ENCODE data around the gene ADAMTS18. TPM values are rescaled to one million over a fixed set of nuclear protein-coding genes. Genes with fewer than 3 reads are reported as not detected.

The ADAMTS18 gene
- total and polyA plus RNA-seq, 2 of the 8 experiments (the other 6 are each of a cell fraction or from before 2014, with no cell fraction given), result 0.05 to 0.19 TPM

DNA sequence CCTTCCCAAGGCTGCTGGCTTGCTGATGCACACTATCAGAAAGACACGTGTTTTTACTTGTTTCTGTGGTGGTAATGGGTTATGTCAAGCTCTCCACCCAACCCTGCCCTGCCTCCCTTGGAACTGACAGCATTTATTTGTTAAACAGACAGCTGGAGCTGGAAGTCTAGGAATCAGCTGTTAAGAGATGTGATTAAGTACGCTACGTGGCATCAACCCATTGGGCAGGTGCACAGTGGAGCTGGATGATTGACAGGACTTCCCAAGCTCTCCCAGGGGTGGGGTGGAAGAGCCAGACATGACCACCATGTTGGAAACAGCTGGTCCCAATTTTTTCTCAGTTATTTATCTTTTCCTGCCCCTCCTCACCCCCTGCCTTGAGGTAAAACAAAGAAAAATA is 49.4 kb downstream of the ADAMTS18 start:
- H3K79me1 ChIP-seq (ENCODE audit: low read depth, low read length), result no peaks in the 10 kb centered on the region
- no peak overlapping the region for H3K14ac ChIP-seq (ENCODE audit: insufficient read length)
- 85% methylated on average over 3 of the region's 3 CpGs; no CpG with 5 or more reads in 1 of the 2 experiments for WGBS, 2 experiments (ENCODE audit: extremely low coverage in 1 of 2, insufficient coverage in 1 of 2, insufficient read length in 1 of 2, insufficient replicate concordance in 2 of 2, low coverage in 1 of 2, low lambda C conversion rate in 2 of 2, missing lambda C conversion rate in 1 of 2)
- no peak overlapping the region for H2AFZ ChIP-seq (ENCODE audit: low read length)
- no peaks in the 10 kb centered on the region for H3K27me3 ChIP-seq (replicated peaks in 1 of 4; ENCODE audit: control insufficient read depth in 3 of 4, extremely low read depth in 1 of 4, insufficient read depth in 3 of 4, low read length in 3 of 4)
- DNase-seq (ENCODE audit: low read depth in 1 of 2, low spot score in 2 of 2), result no peak
- no peak for FAIRE-seq
- no peak overlapping the region for H3K56ac ChIP-seq (replicated peaks; ENCODE audit: insufficient read length, low read depth, low read length)
- no peaks in the 10 kb centered on the region for H3K36me3 ChIP-seq (ENCODE audit: control insufficient read depth in 2 of 4, insufficient read depth in 4 of 4, low read length in 3 of 4)
- H4K91ac ChIP-seq (replicated peaks; ENCODE audit: insufficient read length, low read length), result no peak overlapping the region
- H4K8ac ChIP-seq (ENCODE audit: extremely low read depth, insufficient read depth, low read length), result no peak overlapping the region
- H3K4me2 ChIP-seq (ENCODE audit: insufficient read depth in 1 of 2, low read depth in 2 of 2, low read length in 2 of 2), result no peak overlapping the region
- H4K20me1 ChIP-seq (replicated peaks in 1 of 2; ENCODE audit: control insufficient read depth in 1 of 2, insufficient read depth in 2 of 2, low read length in 2 of 2), result no peaks in the 10 kb centered on the region
- no peak overlapping the region for H3K4me3 ChIP-seq (ENCODE audit: extremely low read depth in 1 of 4, insufficient read depth in 2 of 4, low read depth in 3 of 4, low read length in 4 of 4)
- no peaks in the 10 kb centered on the region for H3K23me2 ChIP-seq (ENCODE audit: low read depth, low read length)
- H3K23ac ChIP-seq (ENCODE audit: insufficient read length), result no peak overlapping the region
- H3K27ac ChIP-seq (ENCODE audit: low read depth, low read length), result no peak overlapping the region
- CTCF ChIA-PET (ENCODE audit: partially characterized antibody), result interaction anchor here (1.7 to 2.3 kb wide), 3 partner anchors 9 to 213 kb away, joined by 4 to 7 read pairs (median 4); no protein-coding TSS in a partner anchor
- H2BK120ac ChIP-seq (replicated peaks; ENCODE audit: low read depth, low read length), result no peak overlapping the region
- no peak overlapping the region for H4K5ac ChIP-seq (ENCODE audit: insufficient read length, low read depth, low read length)
- H2BK12ac ChIP-seq (ENCODE audit: low read depth, low read length), result no peak overlapping the region
- H3K9me3 ChIP-seq (ENCODE audit: insufficient read depth in 2 of 2, low read depth in 1 of 2, low read length in 1 of 2), result no peaks in the 10 kb centered on the region
- H3K18ac ChIP-seq (ENCODE audit: extremely low read depth, low read length), result no peak overlapping the region
- no peak overlapping the region for H3K4ac ChIP-seq (replicated peaks; ENCODE audit: insufficient read length, low read depth, low read length)
- H2BK20ac ChIP-seq (ENCODE audit: low read length), result no peak overlapping the region
- POLR2A ChIA-PET (ENCODE audit: partially characterized antibody), result no interaction called here
- no peak overlapping the region for H2BK15ac ChIP-seq (ENCODE audit: low read length)
- no peak overlapping the region for H2AK5ac ChIP-seq (ENCODE audit: low read depth, low read length)
- no peak overlapping the region for H3K9ac ChIP-seq (replicated peaks in 1 of 4; ENCODE audit: extremely low read depth in 1 of 4, low read depth in 3 of 4, low read length in 3 of 4)
- no peak overlapping the region for H2BK5ac ChIP-seq (ENCODE audit: low read depth, low read length)
- H3K79me2 ChIP-seq (ENCODE audit: control insufficient read depth in 1 of 2, insufficient read depth in 2 of 2, low read length in 2 of 2), result no peaks in the 10 kb centered on the region
- H3K4me1 ChIP-seq (replicated peaks in 1 of 4; ENCODE audit: control insufficient read depth in 3 of 4, insufficient read depth in 4 of 4, low read length in 3 of 4), result peaks cover 2 to 12% (median 2%) of the 10 kb centered on the region in 4 experiments; a peak in 4 of 7 replicates
- TF ChIP-seq SP1 (IDR thresholded peaks at IDR 0.05; ENCODE audit: low read depth, low read length), result no peak
- no peak for TF ChIP-seq CBX8 (IDR thresholded peaks at IDR 0.05; ENCODE audit: borderline replicate concordance, low read depth, low read length)
- TF ChIP-seq, protein P1, sequence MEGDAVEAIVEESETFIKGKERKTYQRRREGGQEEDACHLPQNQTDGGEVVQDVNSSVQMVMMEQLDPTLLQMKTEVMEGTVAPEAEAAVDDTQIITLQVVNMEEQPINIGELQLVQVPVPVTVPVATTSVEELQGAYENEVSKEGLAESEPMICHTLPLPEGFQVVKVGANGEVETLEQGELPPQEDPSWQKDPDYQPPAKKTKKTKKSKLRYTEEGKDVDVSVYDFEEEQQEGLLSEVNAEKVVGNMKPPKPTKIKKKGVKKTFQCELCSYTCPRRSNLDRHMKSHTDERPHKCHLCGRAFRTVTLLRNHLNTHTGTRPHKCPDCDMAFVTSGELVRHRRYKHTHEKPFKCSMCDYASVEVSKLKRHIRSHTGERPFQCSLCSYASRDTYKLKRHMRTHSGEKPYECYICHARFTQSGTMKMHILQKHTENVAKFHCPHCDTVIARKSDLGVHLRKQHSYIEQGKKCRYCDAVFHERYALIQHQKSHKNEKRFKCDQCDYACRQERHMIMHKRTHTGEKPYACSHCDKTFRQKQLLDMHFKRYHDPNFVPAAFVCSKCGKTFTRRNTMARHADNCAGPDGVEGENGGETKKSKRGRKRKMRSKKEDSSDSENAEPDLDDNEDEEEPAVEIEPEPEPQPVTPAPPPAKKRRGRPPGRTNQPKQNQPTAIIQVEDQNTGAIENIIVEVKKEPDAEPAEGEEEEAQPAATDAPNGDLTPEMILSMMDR (IDR thresholded peaks at IDR 0.05; ENCODE audit: control extremely low read depth in 1 of 3, insufficient read depth in 1 of 3, low read depth in 1 of 3, low read length in 3 of 3), result no peak
- TF ChIP-seq ASH2L (IDR thresholded peaks at IDR 0.05; ENCODE audit: low read length), result no peak
- TF ChIP-seq POLR2AphosphoS5 (IDR thresholded peaks at IDR 0.05; ENCODE audit: low read depth, low read length), result no peak
- TF ChIP-seq CTBP2 (IDR thresholded peaks at IDR 0.05; ENCODE audit: borderline replicate concordance, insufficient read depth, insufficient read length, low read length), result no peak
- TF ChIP-seq SRF (IDR thresholded peaks at IDR 0.05; ENCODE audit: low read depth, low read length), result no peak
- no peak for TF ChIP-seq TAF1 (IDR thresholded peaks at IDR 0.05; ENCODE audit: low read depth, low read length)
- no peak for TF ChIP-seq BACH1 (IDR thresholded peaks at IDR 0.05; ENCODE audit: low read length)
- TF ChIP-seq, protein P2, sequence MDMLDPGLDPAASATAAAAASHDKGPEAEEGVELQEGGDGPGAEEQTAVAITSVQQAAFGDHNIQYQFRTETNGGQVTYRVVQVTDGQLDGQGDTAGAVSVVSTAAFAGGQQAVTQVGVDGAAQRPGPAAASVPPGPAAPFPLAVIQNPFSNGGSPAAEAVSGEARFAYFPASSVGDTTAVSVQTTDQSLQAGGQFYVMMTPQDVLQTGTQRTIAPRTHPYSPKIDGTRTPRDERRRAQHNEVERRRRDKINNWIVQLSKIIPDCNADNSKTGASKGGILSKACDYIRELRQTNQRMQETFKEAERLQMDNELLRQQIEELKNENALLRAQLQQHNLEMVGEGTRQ (IDR thresholded peaks at IDR 0.05; ENCODE audit: low read length), result no peak
- TF ChIP-seq TCF12 (IDR thresholded peaks at IDR 0.05; ENCODE audit: low read depth, low read length), result no peak
- no peak for TF ChIP-seq JUND (IDR thresholded peaks at IDR 0.05; ENCODE audit: low read length)

All from H1 (cell line).